Amniotic stem cell (primary cell): ENCODE measurements around the gene B3GNT2.
"Not testable (repeated sequence)": the region's sequence is repeated elsewhere in the genome, so short reads cannot be mapped to it uniquely, and the experiment has no call there.

Experiments
- DNase-seq: peaks from one replicate; lab custom pipeline; 2025; lab: John Stamatoyannopoulos, UW

Gene B3GNT2

GRCh38 chr2:62195421-62196277, at the start of gene B3GNT2:
B3GNT2 (plus strand) TSS chr2:62196115; CDS start chr2:62222221, 26,106 bp downstream.
- DNase-seq, result peak; percentile 32

- not testable (repeated sequence) for DNase-seq
Measured at GRCh38 chr2:62146790-62147189, 49.1 kb upstream of the B3GNT2 start.

GRCh38 chr2:62147610-62148301, 48.2 kb upstream of the B3GNT2 start:
- no peak for DNase-seq

GRCh38 chr2:62149708-62150107, 46.2 kb upstream of the B3GNT2 start:
- DNase-seq, result peak; percentile 88

- DNase-seq, result no peak
Measured at GRCh38 chr2:62150597-62151305, 45.2 kb upstream of the B3GNT2 start.

- no peak for DNase-seq
Measured at GRCh38 chr2:62151306-62151638, 44.6 kb upstream of the B3GNT2 start.

- no peak for DNase-seq
Measured at GRCh38 chr2:62152000-62152399, 43.9 kb upstream of the B3GNT2 start.

GRCh38 chr2:62156861-62157496, 38.9 kb upstream of the B3GNT2 start:
- no peak for DNase-seq

- DNase-seq, result no peak
Measured at GRCh38 chr2:62158444-62159121, 37.3 kb upstream of the B3GNT2 start.

GRCh38 chr2:62160691-62161090, 35.2 kb upstream of the B3GNT2 start:
- not testable (repeated sequence) for DNase-seq

GRCh38 chr2:62163106-62163831, 32.6 kb upstream of the B3GNT2 start:
- no peak for DNase-seq

- no peak for DNase-seq
Measured at GRCh38 chr2:62163834-62164233, 32.1 kb upstream of the B3GNT2 start.

- no peak for DNase-seq
Measured at GRCh38 chr2:62175728-62176127, 20.2 kb upstream of the B3GNT2 start.

GRCh38 chr2:62176801-62177200, 19.1 kb upstream of the B3GNT2 start:
- no peak for DNase-seq

GRCh38 chr2:62177392-62178049, 18.4 kb upstream of the B3GNT2 start:
- DNase-seq, result no peak

GRCh38 chr2:62178741-62179271, 17.1 kb upstream of the B3GNT2 start:
- DNase-seq, result no peak

GRCh38 chr2:62180975-62181374, 14.9 kb upstream of the B3GNT2 start:
- no peak for DNase-seq

GRCh38 chr2:62181843-62182242, 14.1 kb upstream of the B3GNT2 start:
- no peak for DNase-seq

- DNase-seq, result no peak
Measured at GRCh38 chr2:62184512-62185230, 11.2 kb upstream of the B3GNT2 start.
